ENCODE measurements around the gene IQSEC1. TPM values are rescaled to one million over a fixed set of nuclear protein-coding genes. Genes with fewer than 3 reads are reported as not detected.

Gene IQSEC1
- total and polyA plus RNA-seq, 9 of the 15 experiments (the other 6 are each of a cell fraction or from before 2014, with no cell fraction given) = 0.56 to 39.0 (median 6.8) TPM

GRCh38 chr3:13002398-13003124, 70.7 kb downstream of the IQSEC1 start (continued):
- TF ChIP-seq NR0B1 (IDR thresholded peaks at IDR 0.05; ENCODE audit: partially characterized antibody) = no peak
- TF ChIP-seq BCLAF1 (IDR thresholded peaks at IDR 0.05; ENCODE audit: borderline replicate concordance in 1 of 2, control insufficient read depth in 1 of 2, low read depth in 2 of 2, low read length in 1 of 2) = peak in 1 of 2 experiments; percentile 99; a peak in 2 of 4 replicates
- no peak for TF ChIP-seq PPARD (CRISPR knock-in tag; IDR thresholded peaks at IDR 0.05)
- no peak for TF ChIP-seq RNF219 (CRISPR knock-in tag; IDR thresholded peaks at IDR 0.05)
- TF ChIP-seq ZNF146 (CRISPR knock-in tag; IDR thresholded peaks at IDR 0.05; ENCODE audit: unreplicated experiment) = no peak
- TF ChIP-seq ZNF77 (CRISPR knock-in tag; IDR thresholded peaks at IDR 0.05) = no peak
- TF ChIP-seq IFI16 (CRISPR knock-in tag; IDR thresholded peaks at IDR 0.05) = no peak
- no peak for TF ChIP-seq CHD1 (IDR thresholded peaks at IDR 0.05; ENCODE audit: low read length)
- TF ChIP-seq SFPQ (IDR thresholded peaks at IDR 0.05; ENCODE audit: low read depth, low read length) = no peak
- no peak for TF ChIP-seq ILK (tag; IDR thresholded peaks at IDR 0.05; ENCODE audit: borderline replicate concordance, low read depth)
- TF ChIP-seq CREB3 (tag; conservative IDR thresholded peaks at IDR 0.05; ENCODE audit: low read depth) = no peak
- no peak for TF ChIP-seq MED1 (CRISPR knock-in tag; IDR thresholded peaks at IDR 0.05; ENCODE audit: borderline replicate concordance)
- no peak for TF ChIP-seq SMARCA5 (IDR thresholded peaks at IDR 0.05)
- peak; percentile 70 for TF ChIP-seq MEF2A (IDR thresholded peaks at IDR 0.05; ENCODE audit: control insufficient read depth, low read depth, low read length)
